ENCODE measurements around the gene SLC39A2. TPM values are rescaled to one million over a fixed set of nuclear protein-coding genes. Genes with fewer than 3 reads are reported as not detected.
"Not testable (repeated sequence)": the region's sequence is repeated elsewhere in the genome, so short reads cannot be mapped to it uniquely, and the experiment has no call there.

The SLC39A2 gene
- total RNA-seq, 1 experiment from 2014 or later: not detected

- H3K36me3 ChIP-seq (ENCODE audit: low read depth, low read length): no peaks in the 10 kb centered on the region
- H3F3A ChIP-seq (ENCODE audit: low read length, unreplicated experiment): no peaks in the 10 kb centered on the region
- no peaks in the 10 kb centered on the region for H3K79me2 ChIP-seq (ENCODE audit: low read length)
- DNase-seq (no peak), ATAC-seq (no peak)
- H3K4me1 ChIP-seq (ENCODE audit: insufficient read depth, low read length): peaks cover 5% of the 10 kb centered on the region; the same call in 1 of the 2 replicates
- H3K4me3 ChIP-seq (ENCODE audit: low read length): no peak overlapping the region
- TF ChIP-seq CTCF (conservative IDR thresholded peaks at IDR 0.05; ENCODE audit: low read depth, low read length): no peak
- no peak overlapping the region for H3K4me2 ChIP-seq (ENCODE audit: low read length)
- no peak overlapping the region for H3K9ac ChIP-seq (ENCODE audit: low read length)
- H3K27me3 ChIP-seq (ENCODE audit: low read length): peaks cover 13% of the 10 kb centered on the region; the same call in 1 of the 2 replicates
- intact Hi-C loops (cut with micrococcal nuclease): no loop called here
- H4K20me1 ChIP-seq (ENCODE audit: low read length): no peaks in the 10 kb centered on the region
- ChIA-PET CTCF (no interaction called here), POLR2A (ENCODE audit: unreplicated experiment) (no interaction called here)
- H3K9me3 ChIP-seq (ENCODE audit: low read length): no peaks in the 10 kb centered on the region
- no peak overlapping the region for H3K27ac ChIP-seq (ENCODE audit: low read length)
- H2AFZ ChIP-seq (ENCODE audit: low read length): no peak overlapping the region
- H3K9me2 ChIP-seq (replicated peaks; ENCODE audit: low read length): no peaks in the 10 kb centered on the region
- BruUV-seq (replicated peaks): no TSS peak
Observed at GRCh38 chr14:20978687-20979086, 20.4 kb upstream of the SLC39A2 start.

- Histone ChIP-seq H3K27ac (ENCODE audit: low read length) (no peak overlapping the region), H3F3A (ENCODE audit: low read length, unreplicated experiment) (no peaks in the 10 kb centered on the region), H3K4me1 (ENCODE audit: insufficient read depth, low read length) (no peaks in the 10 kb centered on the region), H4K20me1 (ENCODE audit: low read length) (no peaks in the 10 kb centered on the region), H3K9me2 (replicated peaks; ENCODE audit: low read length) (no peaks in the 10 kb centered on the region), H3K9me3 (ENCODE audit: low read length) (no peaks in the 10 kb centered on the region), H3K4me2 (ENCODE audit: low read length) (no peak overlapping the region), H3K36me3 (ENCODE audit: low read depth, low read length) (no peaks in the 10 kb centered on the region), H3K27me3 (ENCODE audit: low read length) (peaks cover 13% of the 10 kb centered on the region; the same call in 1 of the 2 replicates), H3K79me2 (ENCODE audit: low read length) (no peaks in the 10 kb centered on the region), H3K4me3 (ENCODE audit: low read length) (no peak overlapping the region), H3K9ac (ENCODE audit: low read length) (no peak overlapping the region), H2AFZ (ENCODE audit: low read length) (no peak overlapping the region)
- no TSS peak for BruUV-seq (replicated peaks)
- DNase-seq (no peak), ATAC-seq (no peak)
- ChIA-PET POLR2A (ENCODE audit: unreplicated experiment) (no interaction called here), CTCF (interaction anchor here (0.6 kb wide), 1 partner anchor 11 kb away, joined by 3 read pairs; no protein-coding TSS in a partner anchor)
- TF ChIP-seq EZH2 (IDR thresholded peaks at IDR 0.05; ENCODE audit: low read length, unreplicated experiment): no peak
- no peak for TF ChIP-seq EZH2phosphoT487 (IDR thresholded peaks at IDR 0.05; ENCODE audit: borderline replicate concordance, low read length)
- no peak for TF ChIP-seq CTCF (conservative IDR thresholded peaks at IDR 0.05; ENCODE audit: low read depth, low read length)
- intact Hi-C loops (cut with micrococcal nuclease): no loop called here
Observed at GRCh38 chr14:20980906-20981305, 18.2 kb upstream of the SLC39A2 start.

GRCh38 chr14:20982646-20983369 lies 16.3 kb upstream of the SLC39A2 start:
- Histone ChIP-seq H3F3A (ENCODE audit: low read length, unreplicated experiment) (peaks cover 4% of the 10 kb centered on the region), H3K79me2 (ENCODE audit: low read length) (no peaks in the 10 kb centered on the region), H2AFZ (ENCODE audit: low read length) (no peak overlapping the region), H3K9ac (ENCODE audit: low read length) (no peak overlapping the region), H3K4me2 (ENCODE audit: low read length) (no peak overlapping the region), H3K36me3 (ENCODE audit: low read depth, low read length) (no peaks in the 10 kb centered on the region), H4K20me1 (ENCODE audit: low read length) (no peaks in the 10 kb centered on the region), H3K4me1 (ENCODE audit: insufficient read depth, low read length) (peaks cover 19% of the 10 kb centered on the region), H3K27ac (ENCODE audit: low read length) (no peak overlapping the region), H3K9me2 (replicated peaks; ENCODE audit: low read length) (no peaks in the 10 kb centered on the region; the same call in 1 of the 2 replicates), H3K9me3 (ENCODE audit: low read length) (no peaks in the 10 kb centered on the region), H3K4me3 (ENCODE audit: low read length) (no peak overlapping the region), H3K27me3 (ENCODE audit: low read length) (peaks cover 13% of the 10 kb centered on the region; the same call in 1 of the 2 replicates)
- intact Hi-C loops (cut with micrococcal nuclease): no loop called here
- no TSS peak for BruUV-seq (replicated peaks)
- ChIA-PET POLR2A (ENCODE audit: unreplicated experiment) (interaction anchor here (0.5 kb wide), 1 partner anchor 219 kb away, joined by 3 read pairs; no protein-coding TSS in a partner anchor), CTCF (interaction anchor here (0.6 to 1.7 kb wide), 2 partner anchors 12 to 737 kb away, joined by 5 to 7 read pairs; no protein-coding TSS in a partner anchor)
- no peak for ATAC-seq
- TF ChIP-seq CTCF (conservative IDR thresholded peaks at IDR 0.05; ENCODE audit: low read depth, low read length) (no peak), EZH2phosphoT487 (IDR thresholded peaks at IDR 0.05; ENCODE audit: borderline replicate concordance, low read length) (no peak), EZH2 (IDR thresholded peaks at IDR 0.05; ENCODE audit: low read length, unreplicated experiment) (no peak)
- DNase-seq: no peak

- H3K27ac ChIP-seq (ENCODE audit: low read length); H3K79me2 ChIP-seq (ENCODE audit: low read length); H3K36me3 ChIP-seq (ENCODE audit: low read depth, low read length); H3K4me3 ChIP-seq (ENCODE audit: low read length); POLR2A ChIA-PET (ENCODE audit: unreplicated experiment); H2AFZ ChIP-seq (ENCODE audit: low read length); H3K9ac ChIP-seq (ENCODE audit: low read length); H3K9me2 ChIP-seq (replicated peaks; ENCODE audit: low read length); DNase-seq; H4K20me1 ChIP-seq (ENCODE audit: low read length); H3K4me2 ChIP-seq (ENCODE audit: low read length); BruUV-seq (replicated peaks); H3K9me3 ChIP-seq (ENCODE audit: low read length); intact Hi-C loops (cut with micrococcal nuclease); H3F3A ChIP-seq (ENCODE audit: low read length, unreplicated experiment); ATAC-seq; H3K27me3 ChIP-seq (ENCODE audit: low read length); CTCF ChIA-PET: not testable (repeated sequence)
- peaks cover 29% of the 10 kb centered on the region for H3K4me1 ChIP-seq (ENCODE audit: insufficient read depth, low read length)
Observed at GRCh38 chr14:20985650-20986049, 13.4 kb upstream of the SLC39A2 start.

Measured in PC-3 (cell line).